GM10266 (cell line): Measurements from ENCODE around the gene HOTAIR.

Source experiments
- DNase-seq: peaks from one replicate; pipeline ENCODE4 v3.0.0; 2012; ENCODE audit errors: extremely low spot score
- TF ChIP-seq, protein P1 (sequence below): IDR thresholded peaks from 2 replicates; pipeline ENCODE4 v1.5.1; 2012; ENCODE audit warnings: mild to moderate bottlenecking, low read depth; ENCODE audit not compliant: control insufficient read depth, insufficient read depth; ENCODE audit errors: missing control alignments

Gene HOTAIR

DNA sequence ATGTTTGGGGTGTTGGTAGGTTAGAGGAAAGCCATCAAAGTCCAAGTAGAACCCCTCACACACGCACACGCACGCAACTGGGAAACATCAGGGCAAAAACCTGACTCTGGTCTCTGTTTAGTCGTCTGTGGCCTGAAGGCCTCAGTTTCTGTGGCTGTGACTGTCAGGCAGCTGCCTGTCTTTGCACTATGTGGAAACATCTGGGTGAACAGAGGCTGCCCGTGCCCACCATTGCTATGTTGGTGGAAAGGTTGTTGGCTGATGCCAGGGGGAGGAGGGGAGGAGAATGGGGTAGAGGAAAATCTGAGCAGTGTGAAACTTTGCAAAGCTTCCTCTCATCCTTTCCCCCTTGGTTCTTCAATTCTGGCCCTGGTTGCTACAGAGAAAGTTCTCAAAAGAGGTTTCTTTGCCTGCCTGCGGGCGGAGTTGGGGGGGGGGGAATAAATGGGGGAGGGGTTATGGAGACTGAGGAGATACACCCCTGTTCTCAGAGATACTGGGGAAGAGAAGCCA is 17.7 kb upstream of the HOTAIR start:
- TF ChIP-seq, protein P1, sequence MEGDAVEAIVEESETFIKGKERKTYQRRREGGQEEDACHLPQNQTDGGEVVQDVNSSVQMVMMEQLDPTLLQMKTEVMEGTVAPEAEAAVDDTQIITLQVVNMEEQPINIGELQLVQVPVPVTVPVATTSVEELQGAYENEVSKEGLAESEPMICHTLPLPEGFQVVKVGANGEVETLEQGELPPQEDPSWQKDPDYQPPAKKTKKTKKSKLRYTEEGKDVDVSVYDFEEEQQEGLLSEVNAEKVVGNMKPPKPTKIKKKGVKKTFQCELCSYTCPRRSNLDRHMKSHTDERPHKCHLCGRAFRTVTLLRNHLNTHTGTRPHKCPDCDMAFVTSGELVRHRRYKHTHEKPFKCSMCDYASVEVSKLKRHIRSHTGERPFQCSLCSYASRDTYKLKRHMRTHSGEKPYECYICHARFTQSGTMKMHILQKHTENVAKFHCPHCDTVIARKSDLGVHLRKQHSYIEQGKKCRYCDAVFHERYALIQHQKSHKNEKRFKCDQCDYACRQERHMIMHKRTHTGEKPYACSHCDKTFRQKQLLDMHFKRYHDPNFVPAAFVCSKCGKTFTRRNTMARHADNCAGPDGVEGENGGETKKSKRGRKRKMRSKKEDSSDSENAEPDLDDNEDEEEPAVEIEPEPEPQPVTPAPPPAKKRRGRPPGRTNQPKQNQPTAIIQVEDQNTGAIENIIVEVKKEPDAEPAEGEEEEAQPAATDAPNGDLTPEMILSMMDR, result no peak
- DNase-seq, result no peak

DNA sequence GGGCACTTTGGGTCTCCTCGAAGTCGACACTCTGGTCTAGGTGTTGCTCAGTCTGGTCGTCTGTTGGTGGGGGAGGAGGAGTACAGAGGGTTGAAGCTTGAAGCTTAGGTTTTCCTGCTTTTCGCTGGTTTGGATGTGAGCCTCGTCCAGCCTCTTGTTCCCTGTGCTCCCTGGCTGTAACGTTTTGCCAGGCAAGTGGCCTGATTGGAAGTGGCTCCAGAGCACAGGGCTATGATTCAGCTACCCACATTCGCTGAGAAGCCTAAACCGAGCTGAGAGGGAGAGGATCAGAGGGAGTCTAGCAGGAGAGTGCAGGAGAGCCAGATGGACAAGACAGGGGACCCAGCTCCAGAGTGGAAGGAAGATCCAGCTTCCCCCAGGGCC is 16.3 kb upstream of the HOTAIR start:
- DNase-seq, result no peak
- TF ChIP-seq, protein P1, result no peak

DNA sequence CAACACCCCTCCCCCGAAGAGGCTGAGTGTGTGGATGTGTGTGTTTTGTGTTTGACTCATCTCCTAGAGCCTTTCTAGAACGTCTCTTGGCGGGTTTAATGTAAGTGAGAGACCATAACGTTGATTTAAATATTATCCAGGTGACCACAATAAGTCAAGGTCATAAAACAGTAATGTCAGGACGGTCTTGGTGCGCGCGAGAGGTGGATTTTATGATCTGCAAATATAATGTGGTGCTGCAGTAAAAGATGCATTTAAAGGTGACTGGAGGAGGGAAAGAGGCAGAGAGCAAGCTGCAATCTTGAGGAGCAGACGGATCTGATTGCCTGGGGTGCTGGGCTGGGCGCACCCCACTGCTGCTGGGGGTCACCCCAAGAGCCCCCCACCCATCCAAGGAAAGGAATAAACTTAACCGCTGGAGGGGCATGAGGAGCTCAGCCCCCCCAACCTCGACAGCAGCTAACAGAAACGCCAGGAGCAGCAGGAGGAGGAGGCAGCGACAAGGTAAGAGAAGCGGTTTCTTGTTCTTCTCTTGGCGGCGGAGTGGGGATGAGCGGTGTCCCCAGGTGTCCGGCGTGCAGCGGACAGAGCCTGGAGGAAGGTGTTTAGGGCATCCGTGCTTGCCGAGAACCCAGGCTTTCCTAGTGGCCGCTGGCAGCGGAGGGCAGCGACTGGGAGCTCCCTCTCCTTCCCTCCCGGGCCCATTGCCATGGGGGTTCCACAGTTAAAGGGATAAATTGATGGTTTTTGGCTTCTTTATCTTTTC is 15.7 kb upstream of the HOTAIR start:
- TF ChIP-seq, protein P1, result no peak
- no peak for DNase-seq

DNA sequence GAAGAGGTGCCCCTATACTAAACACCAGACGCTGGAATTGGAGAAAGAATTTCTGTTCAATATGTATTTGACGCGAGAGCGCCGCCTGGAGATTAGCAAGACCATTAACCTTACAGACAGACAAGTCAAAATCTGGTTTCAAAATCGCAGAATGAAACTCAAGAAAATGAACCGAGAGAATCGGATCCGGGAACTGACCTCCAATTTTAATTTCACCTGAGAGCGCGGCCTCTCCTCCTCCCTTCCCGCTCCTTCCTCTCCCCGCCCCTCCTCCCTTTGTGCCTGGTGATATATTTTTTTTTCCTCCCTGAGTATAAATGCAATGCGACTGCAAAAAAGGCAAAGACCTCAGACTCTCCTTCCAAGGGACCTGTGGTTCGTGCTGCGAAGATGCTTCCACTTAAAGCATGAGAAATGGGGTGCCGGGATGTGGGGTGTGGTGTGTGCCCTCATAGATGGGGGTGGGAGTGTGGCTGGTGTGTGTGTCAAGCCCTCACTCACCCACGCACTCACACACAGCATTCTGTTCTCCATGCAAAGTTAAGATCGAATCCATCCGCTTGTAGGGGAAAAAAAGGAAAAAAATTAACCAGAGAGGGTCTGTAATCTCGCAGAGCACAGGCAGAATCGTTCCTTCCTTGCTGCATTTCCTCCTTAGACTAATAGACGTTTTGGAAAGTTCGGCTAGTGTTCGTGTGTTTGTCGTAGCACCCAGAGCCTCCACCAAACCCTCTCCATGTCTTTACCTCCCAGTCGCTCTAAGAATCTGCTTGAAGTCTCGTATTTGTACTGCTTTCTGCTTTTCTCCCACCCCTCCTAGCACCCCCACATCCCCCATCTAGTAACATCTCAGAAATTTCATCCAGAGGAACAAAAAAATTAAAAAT is 14.7 kb upstream of the HOTAIR start:
- peak; percentile 78 for DNase-seq
- TF ChIP-seq, protein P1, result peak; percentile 59

DNA sequence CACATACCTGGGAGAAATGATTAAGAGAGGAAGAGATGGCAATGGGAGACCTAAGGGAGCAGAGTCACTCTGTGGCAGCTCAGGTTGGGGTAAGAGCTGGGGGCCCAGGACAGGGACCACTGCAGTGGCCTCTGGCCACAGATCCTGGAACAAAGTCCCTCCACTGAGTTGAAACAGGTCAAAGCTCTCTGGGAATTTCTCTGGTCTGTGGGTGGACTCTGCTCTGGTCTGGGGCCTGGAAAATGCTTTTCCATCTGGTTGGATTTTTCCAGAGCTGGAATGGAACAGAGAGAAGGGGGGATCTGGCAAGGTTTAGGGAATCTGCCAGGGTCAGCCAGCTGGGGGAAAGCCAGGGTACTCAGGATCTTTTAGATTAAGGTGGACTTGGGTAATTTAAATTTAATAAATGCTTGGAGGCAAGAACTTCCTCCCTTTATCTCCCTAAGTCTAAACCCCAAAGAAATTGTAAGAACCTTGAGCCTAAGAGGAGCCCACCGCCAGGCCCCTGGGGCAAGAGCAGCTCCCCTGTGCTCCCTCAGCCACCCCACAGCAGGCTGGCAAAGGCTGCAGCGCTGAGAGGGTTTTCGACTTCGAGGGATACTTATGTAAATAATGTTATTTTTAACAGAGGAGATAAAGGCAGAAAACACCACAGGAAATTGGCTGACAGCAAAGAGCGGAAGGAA is 13.9 kb upstream of the HOTAIR start:
- TF ChIP-seq, protein P1, result no peak

DNA sequence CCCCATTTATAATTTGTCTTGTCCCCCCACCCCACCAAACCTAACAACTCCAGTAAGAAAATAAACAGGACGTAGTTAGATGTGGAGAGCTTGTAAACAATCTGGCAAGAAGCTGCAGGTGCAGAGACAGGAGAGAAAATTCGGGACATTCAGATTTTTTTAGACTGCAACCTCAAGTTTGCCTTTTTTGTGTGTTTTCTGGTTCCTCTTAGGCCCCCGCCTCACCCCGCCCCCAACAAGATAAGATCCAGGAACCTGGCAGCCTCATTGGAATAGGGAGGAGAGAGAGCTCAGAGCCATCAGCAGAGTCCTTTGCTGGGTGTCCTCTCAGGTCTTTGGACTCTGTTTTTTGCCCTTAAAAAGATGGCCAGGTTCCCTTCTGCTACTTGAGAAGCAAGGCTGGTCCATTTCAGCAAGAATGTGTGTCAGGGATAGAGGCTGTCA is 13.1 kb upstream of the HOTAIR start:
- TF ChIP-seq, protein P1, result no peak
- DNase-seq, result no peak

More for the DNA sequence above, 13.9 kb upstream of the HOTAIR start:
- no peak for DNase-seq
